ENCODE data around the gene GUCA2A.

GUCA2A gene

GRCh38 chr1:42179900-42180329 lies 15.4 kb upstream of the GUCA2A start:
- H3F3A ChIP-seq (ENCODE audit: control insufficient read depth, insufficient read depth): no peaks in the 10 kb centered on the region
- no peak overlapping the region for H3K27ac ChIP-seq (ENCODE audit: low read depth, low read length)

DNA sequence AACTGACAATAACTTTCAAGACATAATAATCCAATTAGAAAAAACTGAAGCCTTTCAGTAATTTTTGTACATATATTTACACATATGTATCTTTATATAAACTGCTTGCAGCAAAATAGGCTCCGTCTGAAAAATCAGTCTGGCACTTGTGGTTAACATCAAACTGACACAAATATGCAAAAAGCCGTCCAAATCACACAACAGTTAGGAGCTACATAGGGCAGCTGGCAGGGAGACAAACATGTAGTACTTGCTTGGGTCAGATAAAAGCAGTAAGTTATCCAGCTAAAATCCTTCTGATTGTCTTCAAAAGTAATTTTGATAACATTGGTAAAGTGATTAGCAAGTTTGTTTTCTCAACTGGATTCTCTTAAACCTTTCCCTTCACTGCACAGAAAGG lies 14.7 kb upstream of the GUCA2A start:
- Histone ChIP-seq H3K9me3 (ENCODE audit: control insufficient read depth, insufficient read depth, low read length) (no peaks in the 10 kb centered on the region), H3K79me2 (ENCODE audit: control insufficient read depth, low read length) (no peaks in the 10 kb centered on the region), H3K27ac (ENCODE audit: low read depth, low read length) (no peak overlapping the region), H3K27me3 (ENCODE audit: control insufficient read depth, low read length) (no peaks in the 10 kb centered on the region), H4K20me1 (ENCODE audit: control insufficient read depth, insufficient read depth, low read depth, low read length) (no peaks in the 10 kb centered on the region), H3K4me1 (ENCODE audit: control insufficient read depth, low read length) (peaks cover 3% of the 10 kb centered on the region; the same call in 1 of the 2 replicates), H3F3A (ENCODE audit: control insufficient read depth, insufficient read depth) (no peaks in the 10 kb centered on the region), H3K9me2 (replicated peaks; ENCODE audit: control insufficient read depth, low read length) (no peaks in the 10 kb centered on the region), H3K4me2 (ENCODE audit: low read length) (no peak overlapping the region), H3K4me3 (ENCODE audit: low read length) (no peak overlapping the region), H3K36me3 (ENCODE audit: control insufficient read depth, low read length) (peaks cover 27% of the 10 kb centered on the region)
- TF ChIP-seq CTCF (IDR thresholded peaks at IDR 0.05; ENCODE audit: low read depth, low read length, poor library complexity, severe bottlenecking) (no peak), EZH2phosphoT487 (IDR thresholded peaks at IDR 0.05; ENCODE audit: borderline replicate concordance, low read length) (no peak)

More at GRCh38 chr1:42179900-42180329, 15.4 kb upstream of the GUCA2A start:
- Histone ChIP-seq H3K4me1 (ENCODE audit: control insufficient read depth, low read length) (peaks cover 3% of the 10 kb centered on the region; the same call in 1 of the 2 replicates), H3K9me3 (ENCODE audit: control insufficient read depth, insufficient read depth, low read length) (no peaks in the 10 kb centered on the region), H3K4me3 (ENCODE audit: low read length) (no peak overlapping the region), H4K20me1 (ENCODE audit: control insufficient read depth, insufficient read depth, low read depth, low read length) (no peaks in the 10 kb centered on the region), H3K9me2 (replicated peaks; ENCODE audit: control insufficient read depth, low read length) (no peaks in the 10 kb centered on the region), H3K79me2 (ENCODE audit: control insufficient read depth, low read length) (no peaks in the 10 kb centered on the region), H3K27me3 (ENCODE audit: control insufficient read depth, low read length) (no peaks in the 10 kb centered on the region), H3K36me3 (ENCODE audit: control insufficient read depth, low read length) (peaks cover 30% of the 10 kb centered on the region), H3K4me2 (ENCODE audit: low read length) (no peak overlapping the region)
- TF ChIP-seq EZH2phosphoT487 (IDR thresholded peaks at IDR 0.05; ENCODE audit: borderline replicate concordance, low read length): no peak
- no peak for TF ChIP-seq CTCF (IDR thresholded peaks at IDR 0.05; ENCODE audit: low read depth, low read length, poor library complexity, severe bottlenecking)

DNA sequence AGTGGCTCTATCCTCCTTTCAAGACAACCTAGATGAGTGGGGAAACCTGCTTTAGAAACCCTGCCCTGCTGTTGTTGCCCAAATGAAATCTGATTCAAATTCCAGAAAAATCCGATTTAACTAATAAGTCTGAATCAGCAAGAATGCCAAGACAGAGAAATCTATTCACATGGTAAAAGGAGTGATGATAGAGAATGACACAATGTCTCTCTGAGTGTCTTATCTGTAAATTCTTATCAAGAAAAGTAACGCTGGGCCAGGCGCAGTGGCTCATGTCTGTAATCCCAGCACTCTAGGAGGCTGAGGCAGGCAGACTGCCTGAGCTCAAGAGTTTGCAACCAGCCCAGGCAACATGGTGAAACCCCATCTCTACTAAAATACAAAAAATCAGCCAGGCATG lies 13.7 kb upstream of the GUCA2A start:
- H3K36me3 ChIP-seq (ENCODE audit: control insufficient read depth, low read length): peaks cover 27% of the 10 kb centered on the region

More for the DNA sequence above, 13.7 kb upstream of the GUCA2A start:
- no peaks in the 10 kb centered on the region for H4K20me1 ChIP-seq (ENCODE audit: control insufficient read depth, insufficient read depth, low read depth, low read length)
- H3K4me2 ChIP-seq (ENCODE audit: low read length): no peak overlapping the region
- no peaks in the 10 kb centered on the region for H3K9me2 ChIP-seq (replicated peaks; ENCODE audit: control insufficient read depth, low read length)
- no peaks in the 10 kb centered on the region for H3K27me3 ChIP-seq (ENCODE audit: control insufficient read depth, low read length)
- H3K4me1 ChIP-seq (ENCODE audit: control insufficient read depth, low read length): peaks cover 3% of the 10 kb centered on the region; the same call in 1 of the 2 replicates
- no peaks in the 10 kb centered on the region for H3K9me3 ChIP-seq (ENCODE audit: control insufficient read depth, insufficient read depth, low read length)
- TF ChIP-seq EZH2phosphoT487 (IDR thresholded peaks at IDR 0.05; ENCODE audit: borderline replicate concordance, low read length) (no peak), CTCF (IDR thresholded peaks at IDR 0.05; ENCODE audit: low read depth, low read length, poor library complexity, severe bottlenecking) (no peak)
- no peaks in the 10 kb centered on the region for H3F3A ChIP-seq (ENCODE audit: control insufficient read depth, insufficient read depth)
- H3K4me3 ChIP-seq (ENCODE audit: low read length): no peak overlapping the region
- no peaks in the 10 kb centered on the region for H3K79me2 ChIP-seq (ENCODE audit: control insufficient read depth, low read length)
- H3K27ac ChIP-seq (ENCODE audit: low read depth, low read length): no peak overlapping the region
